Activated T-cell treated with anti-CD3 and anti-CD28 coated beads for 1 hour (primary cell): ENCODE data around the gene GPANK1.

Experiments used
- DNase-seq: peaks from one replicate; pipeline ENCODE4 v3.0.0-alpha.2; 2020; ENCODE audit warnings: low read depth

The GPANK1 gene

GRCh38 chr6:31639449-31639861 is 25.3 kb downstream of the GPANK1 start:
- DNase-seq, result no peak

GRCh38 chr6:31639043-31639442 is 25.8 kb downstream of the GPANK1 start:
- DNase-seq, result no peak

GRCh38 chr6:31636698-31637596 is 27.9 kb downstream of the GPANK1 start:
- no peak for DNase-seq

GRCh38 chr6:31634969-31635575 is 29.7 kb downstream of the GPANK1 start:
- DNase-seq, result no peak

- DNase-seq, result no peak
Measured at GRCh38 chr6:31634131-31634530, 30.7 kb downstream of the GPANK1 start.

- DNase-seq, result no peak
Measured at GRCh38 chr6:31633447-31633846, 31.4 kb downstream of the GPANK1 start.

- no peak for DNase-seq
Measured at GRCh38 chr6:31632279-31632946, 32.4 kb downstream of the GPANK1 start.

GRCh38 chr6:31631681-31632278 is 33.0 kb downstream of the GPANK1 start:
- no peak for DNase-seq

GRCh38 chr6:31631209-31631608 is 33.6 kb downstream of the GPANK1 start:
- DNase-seq, result no peak

GRCh38 chr6:31630177-31630934 is 34.4 kb downstream of the GPANK1 start:
- no peak for DNase-seq

- DNase-seq, result no peak
Measured at GRCh38 chr6:31629014-31629413, 35.8 kb downstream of the GPANK1 start.

GRCh38 chr6:31627690-31628287 is 37.0 kb downstream of the GPANK1 start:
- no peak for DNase-seq

- DNase-seq, result no peak
Measured at GRCh38 chr6:31626952-31627351, 37.8 kb downstream of the GPANK1 start.

GRCh38 chr6:31624070-31624469 is 40.7 kb downstream of the GPANK1 start:
- no peak for DNase-seq

GRCh38 chr6:31622684-31623091 is 42.1 kb downstream of the GPANK1 start:
- no peak for DNase-seq

- DNase-seq, result no peak
Measured at GRCh38 chr6:31621991-31622390, 42.8 kb downstream of the GPANK1 start.

- DNase-seq, result no peak
Measured at GRCh38 chr6:31621320-31621939, 43.4 kb downstream of the GPANK1 start.

GRCh38 chr6:31620586-31621319 is 44.0 kb downstream of the GPANK1 start, which contains the start of gene PRRC2A:
Gene PRRC2A, plus strand, starts transcription at chr6:31620715. Its CDS starts 2,075 bp downstream, at chr6:31622790.
- DNase-seq, result peak; percentile 68

GRCh38 chr6:31619805-31620585 is 44.8 kb downstream of the GPANK1 start:
- DNase-seq, result peak; percentile 91
